Hematopoietic multipotent progenitor cell treated with erythropoietin and hydrocortisone succinate and interleukin-3 and kit ligand, for 6 days (in vitro differentiated cells): Measurements from ENCODE around the gene PLXNA3.

ENCODE experiments used
- DNase-seq: peaks from one replicate; pipeline ENCODE4 v3.0.0-alpha.2; 2015

PLXNA3 gene

GRCh38 chrX:154458116-154458953 is at the start of gene PLXNA3:
PLXNA3 (plus strand) TSS chrX:154458281; CDS start chrX:154460184, 1,903 bp downstream.
- no peak for DNase-seq

GRCh38 chrX:154408659-154409221 is 49.3 kb upstream of the PLXNA3 start:
- no peak for DNase-seq

- peak; percentile 85 for DNase-seq
Observed at GRCh38 chrX:154409222-154409871, 48.7 kb upstream of the PLXNA3 start, which contains the start of gene DNASE1L1. DNASE1L1 (minus strand) TSS chrX:154409254; CDS start chrX:154405568, 3,686 bp downstream.

GRCh38 chrX:154411981-154412340 is 46.1 kb upstream of the PLXNA3 start:
- peak; percentile 76 for DNase-seq

GRCh38 chrX:154412468-154412867 is 45.6 kb upstream of the PLXNA3 start:
- DNase-seq, result peak; percentile 61

- DNase-seq, result no peak
Observed at GRCh38 chrX:154413142-154413541, 44.9 kb upstream of the PLXNA3 start.

DNA sequence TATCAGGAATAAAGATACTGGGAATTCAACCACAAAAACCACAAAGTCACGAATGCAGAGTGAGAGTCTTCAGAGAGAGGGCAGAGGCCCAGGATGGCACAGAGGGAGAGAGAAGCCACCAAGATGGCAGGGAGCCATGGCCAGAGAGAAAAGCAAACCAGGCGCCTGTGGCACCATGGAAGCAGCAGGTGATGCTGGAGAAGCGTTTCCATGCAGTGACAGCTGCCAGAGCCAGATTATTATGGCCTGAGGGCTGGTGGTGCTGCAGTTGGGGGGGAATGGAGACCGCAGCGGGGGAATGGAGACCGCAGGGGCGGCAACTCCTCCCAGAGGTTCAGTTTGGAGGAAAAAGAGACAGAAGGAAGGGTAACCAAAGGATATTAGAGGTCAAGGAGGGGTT is 40.9 kb upstream of the PLXNA3 start:
- peak; percentile 22 for DNase-seq

DNA sequence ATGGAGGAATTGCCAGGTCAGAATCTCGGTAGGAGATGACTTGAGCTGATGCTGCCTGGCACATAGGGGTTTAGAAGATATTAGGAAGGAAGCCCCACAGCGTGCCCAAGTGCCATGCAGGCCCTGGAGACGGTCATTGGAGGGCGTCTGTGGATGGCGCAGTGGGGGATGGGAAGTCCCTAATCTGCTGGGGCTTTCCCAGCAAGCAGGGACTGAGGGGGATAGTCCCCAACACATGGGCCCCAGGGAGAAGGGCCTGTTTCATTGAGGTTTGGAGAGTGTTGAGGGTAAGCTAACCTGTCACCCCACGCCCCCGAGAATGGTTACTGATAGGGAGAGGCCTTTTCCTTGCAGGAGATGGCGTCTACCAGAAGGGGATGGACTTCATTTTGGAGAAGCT is 38.9 kb upstream of the PLXNA3 start:
- no peak for DNase-seq

GRCh38 chrX:154419688-154420401 is 38.2 kb upstream of the PLXNA3 start:
- no peak for DNase-seq

- no peak for DNase-seq
Observed at GRCh38 chrX:154420402-154420756, 37.7 kb upstream of the PLXNA3 start.

DNA sequence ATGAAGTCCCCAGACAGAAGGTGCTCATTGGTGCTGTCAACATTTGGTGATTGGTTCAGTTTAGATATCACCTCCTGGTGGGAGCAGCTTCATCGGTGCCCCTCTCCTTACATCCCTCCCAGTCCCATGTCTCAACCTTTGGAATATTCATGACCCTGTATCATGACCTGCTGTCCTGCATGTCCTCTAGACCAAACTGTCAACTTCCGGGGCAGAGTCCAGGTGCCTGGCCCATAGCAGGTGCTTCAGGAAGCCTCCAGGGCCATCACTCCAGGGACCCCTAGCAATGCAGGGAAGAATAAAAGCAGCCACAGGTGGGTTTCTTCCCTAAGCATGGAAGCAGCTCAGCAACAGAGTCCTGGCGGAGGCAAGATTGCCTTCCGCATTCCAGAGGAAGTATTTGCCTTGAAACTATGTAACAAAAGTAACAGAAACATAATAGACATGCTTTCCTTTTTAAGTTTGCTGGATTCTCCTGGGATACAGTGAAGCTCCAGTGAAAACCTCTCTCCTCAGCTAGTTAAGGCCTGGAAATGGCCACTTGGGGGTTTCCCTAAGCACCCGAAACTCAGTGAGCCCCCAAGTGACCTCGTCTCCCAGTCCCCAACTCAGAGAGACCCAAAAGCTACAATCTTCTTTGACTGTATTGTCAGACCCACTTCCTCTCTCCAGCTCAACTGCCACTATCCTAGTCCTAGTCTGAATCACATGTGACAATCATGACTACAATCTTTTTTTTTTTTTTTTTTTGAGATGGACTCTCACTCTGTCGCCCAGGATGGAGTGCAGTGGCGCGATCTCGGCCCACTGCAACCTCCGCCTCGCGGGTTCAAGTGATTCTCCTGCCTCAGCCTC is 30.9 kb upstream of the PLXNA3 start:
- DNase-seq, result peak; percentile 14

DNA sequence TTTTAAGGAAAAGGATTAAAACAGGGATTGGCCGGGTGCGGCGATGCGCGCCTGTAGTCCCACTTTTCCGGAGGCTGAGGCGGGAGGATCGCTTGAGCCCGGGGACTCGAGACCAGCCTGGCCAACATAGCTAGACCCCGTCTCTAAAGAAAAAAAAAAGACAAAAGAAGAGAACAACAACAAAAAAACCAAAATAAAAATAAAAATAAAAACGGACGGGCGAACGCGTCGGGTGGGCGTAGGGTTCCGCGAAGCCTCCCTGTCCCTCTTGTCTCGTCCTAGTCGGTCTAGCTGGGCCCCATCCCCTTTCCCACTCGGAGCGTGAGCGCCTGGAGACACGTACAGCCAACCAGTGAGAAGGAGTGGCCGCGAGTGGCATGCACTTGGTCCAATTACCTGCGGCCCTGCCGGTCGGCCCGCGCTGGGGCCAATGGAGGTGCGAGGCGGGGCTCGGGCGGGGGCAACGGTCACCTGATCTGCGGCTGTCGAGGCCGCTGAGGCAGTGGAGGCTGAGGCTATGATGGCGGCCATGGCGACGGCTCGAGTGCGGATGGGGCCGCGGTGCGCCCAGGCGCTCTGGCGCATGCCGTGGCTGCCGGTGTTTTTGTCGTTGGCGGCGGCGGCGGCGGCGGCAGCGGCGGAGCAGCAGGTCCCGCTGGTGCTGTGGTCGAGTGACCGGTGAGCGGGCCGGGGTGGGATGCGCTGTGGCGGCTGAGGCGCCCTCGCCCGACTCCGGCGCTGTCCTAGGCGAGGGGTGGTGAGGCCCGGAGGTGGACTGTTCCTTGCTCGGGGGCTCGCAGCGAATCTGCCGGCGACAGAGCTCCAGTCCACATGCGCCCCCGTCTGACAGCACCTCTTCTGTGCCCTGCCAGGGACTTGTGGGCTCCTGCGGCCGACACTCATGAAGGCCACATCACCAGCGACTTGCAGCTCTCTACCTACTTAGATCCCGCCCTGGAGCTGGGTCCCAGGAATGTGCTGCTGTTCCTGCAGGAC is 29.6 kb upstream of the PLXNA3 start, which contains the start of gene ATP6AP1:
TSS of gene ATP6AP1 (plus strand) at position 502 of the 996 bp plus-strand sequence. CDS start at position 518, 16 bp downstream.
- peak; percentile 94 for DNase-seq

DNA sequence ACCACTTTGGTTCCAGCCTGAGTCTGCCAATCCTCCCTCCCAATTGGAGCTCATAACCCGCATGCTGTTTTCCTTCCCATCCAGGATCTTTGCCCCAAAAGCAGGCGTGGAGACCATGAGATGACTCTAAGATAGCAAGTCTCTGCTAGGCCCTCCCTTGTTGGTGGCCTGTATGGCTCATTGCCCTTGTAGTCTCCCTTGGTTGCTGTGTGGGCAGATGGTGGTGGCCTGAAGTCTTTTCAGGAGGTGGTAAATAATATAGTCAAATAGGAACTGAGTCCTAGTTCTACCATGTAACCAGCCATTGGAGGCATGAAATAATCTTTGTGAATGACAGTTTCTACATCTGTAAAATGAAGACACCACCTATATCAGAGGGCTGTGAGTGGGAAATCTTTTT is 28.4 kb upstream of the PLXNA3 start:
- peak; percentile 10 for DNase-seq

DNA sequence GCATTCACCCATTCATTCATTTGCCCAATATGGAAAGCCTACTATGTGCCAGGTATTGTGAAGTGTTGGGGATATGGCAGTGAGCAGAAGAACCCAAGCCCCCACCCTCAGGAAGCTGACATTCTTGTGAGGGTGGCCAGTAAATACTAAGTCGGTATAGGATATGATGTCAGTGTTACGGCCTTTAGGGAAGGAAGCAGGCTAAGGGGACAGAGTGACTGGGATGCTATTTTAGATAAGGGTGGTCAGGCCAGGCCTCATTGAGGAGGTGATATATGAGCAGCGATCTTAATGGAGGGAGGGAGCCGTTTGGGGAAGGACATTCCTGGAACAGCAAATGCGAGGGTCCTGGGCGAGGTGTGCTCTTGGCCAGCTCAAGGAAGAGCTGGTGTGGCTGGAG is 27.6 kb upstream of the PLXNA3 start:
- peak; percentile 23 for DNase-seq

GRCh38 chrX:154430916-154431315 is 27.2 kb upstream of the PLXNA3 start:
- peak; percentile 44 for DNase-seq

- DNase-seq, result peak; percentile 46
Observed at GRCh38 chrX:154431341-154431740, 26.7 kb upstream of the PLXNA3 start.

GRCh38 chrX:154432210-154432609 is 25.9 kb upstream of the PLXNA3 start:
- DNase-seq, result no peak

- no peak for DNase-seq
Observed at GRCh38 chrX:154433605-154434004, 24.5 kb upstream of the PLXNA3 start.

DNA sequence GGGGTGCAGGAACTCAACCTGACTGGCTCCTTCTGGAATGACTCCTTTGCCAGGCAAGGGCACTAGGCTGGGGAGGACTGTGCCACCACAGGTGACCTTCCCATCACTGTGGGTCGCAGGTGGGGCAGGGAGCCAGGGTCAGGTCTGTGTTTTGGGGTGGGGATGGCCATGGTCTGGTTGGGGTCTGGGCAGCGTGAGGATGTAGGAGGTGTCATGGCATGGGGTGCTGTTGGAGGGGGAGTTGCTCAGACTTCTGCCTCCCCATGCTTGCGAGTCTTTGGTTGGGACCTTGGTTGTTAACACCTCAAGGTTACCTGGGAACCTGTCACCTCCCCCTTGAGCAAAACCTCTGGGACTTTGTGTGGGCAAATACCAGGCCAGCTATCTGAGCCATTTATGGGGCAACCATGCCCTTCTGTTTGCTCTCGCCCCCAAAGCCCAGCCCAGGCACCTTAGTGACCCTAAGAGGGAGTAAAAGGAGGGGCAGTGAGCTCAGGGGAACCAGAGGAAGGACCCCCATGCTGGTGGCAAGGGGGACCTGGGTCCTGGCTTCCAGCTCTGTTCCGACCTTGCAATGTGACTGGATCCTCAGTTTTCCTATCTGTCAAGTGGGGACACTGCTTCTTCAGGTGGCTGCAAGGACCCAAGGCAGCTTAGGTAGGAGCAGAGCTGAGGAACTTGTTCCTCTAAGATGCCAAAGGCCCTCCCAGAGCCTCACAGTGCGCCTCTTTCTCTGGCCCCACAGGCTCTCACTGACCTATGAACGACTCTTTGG is 23.5 kb upstream of the PLXNA3 start:
- no peak for DNase-seq

DNA sequence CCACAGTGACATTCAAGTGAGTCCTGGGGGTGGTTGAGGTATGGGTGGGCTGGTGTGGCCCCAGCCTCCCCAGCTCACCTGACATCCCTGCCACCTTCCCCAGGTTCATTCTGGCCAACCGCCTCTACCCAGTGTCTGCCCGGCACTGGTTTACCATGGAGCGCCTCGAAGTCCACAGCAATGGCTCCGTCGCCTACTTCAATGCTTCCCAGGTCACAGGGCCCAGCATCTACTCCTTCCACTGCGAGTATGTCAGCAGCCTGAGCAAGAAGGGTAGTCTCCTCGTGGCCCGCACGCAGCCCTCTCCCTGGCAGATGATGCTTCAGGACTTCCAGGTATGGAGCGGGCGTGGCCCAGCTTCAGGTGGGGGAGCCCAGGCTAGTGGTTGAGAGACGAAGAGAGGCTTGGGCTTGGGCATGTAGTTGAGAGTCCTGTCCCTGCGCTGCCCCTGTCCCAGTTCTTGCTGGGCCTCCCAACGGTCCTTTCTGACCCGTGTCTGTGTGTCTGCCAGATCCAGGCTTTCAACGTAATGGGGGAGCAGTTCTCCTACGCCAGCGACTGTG is 22.8 kb upstream of the PLXNA3 start:
- DNase-seq, result no peak
